NCI-H446 treated with DMSO at 0.1 percent for 48 hours (cell line): Measurements from ENCODE around the gene BGLAP.
"Not testable (repeated sequence)": the region's sequence is repeated elsewhere in the genome, so short reads cannot be mapped to it uniquely, and the experiment has no call there.

ENCODE experiments used
- DNase-seq: peaks from one replicate; lab custom pipeline; 2025; lab: John Stamatoyannopoulos, UW

Gene BGLAP

DNA sequence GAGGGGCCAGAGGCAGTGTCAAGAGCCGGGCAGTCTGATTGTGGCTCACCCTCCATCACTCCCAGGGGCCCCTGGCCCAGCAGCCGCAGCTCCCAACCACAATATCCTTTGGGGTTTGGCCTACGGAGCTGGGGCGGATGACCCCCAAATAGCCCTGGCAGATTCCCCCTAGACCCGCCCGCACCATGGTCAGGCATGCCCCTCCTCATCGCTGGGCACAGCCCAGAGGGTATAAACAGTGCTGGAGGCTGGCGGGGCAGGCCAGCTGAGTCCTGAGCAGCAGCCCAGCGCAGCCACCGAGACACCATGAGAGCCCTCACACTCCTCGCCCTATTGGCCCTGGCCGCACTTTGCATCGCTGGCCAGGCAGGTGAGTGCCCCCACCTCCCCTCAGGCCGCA lies at the start of gene BGLAP:
Gene BGLAP, plus strand, starts transcription at position 259 of the 400 bp plus-strand sequence. Its CDS starts 48 bp downstream, at position 307.
- no peak for DNase-seq

DNA sequence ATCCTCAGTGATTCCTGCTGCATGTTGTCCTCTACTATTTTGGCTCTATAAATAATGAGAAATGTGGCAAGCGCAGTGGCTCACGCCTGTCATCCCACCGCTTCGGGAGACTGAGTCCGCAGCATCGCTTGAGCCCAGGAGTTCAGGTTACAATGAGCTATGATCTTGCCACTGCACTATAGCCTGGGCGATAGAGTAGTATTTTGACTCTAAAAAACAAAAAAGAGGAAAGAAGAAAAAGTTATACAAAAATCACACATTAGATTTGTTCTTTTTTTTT lies 48.8 kb upstream of the BGLAP start:
- DNase-seq, result no peak

DNA sequence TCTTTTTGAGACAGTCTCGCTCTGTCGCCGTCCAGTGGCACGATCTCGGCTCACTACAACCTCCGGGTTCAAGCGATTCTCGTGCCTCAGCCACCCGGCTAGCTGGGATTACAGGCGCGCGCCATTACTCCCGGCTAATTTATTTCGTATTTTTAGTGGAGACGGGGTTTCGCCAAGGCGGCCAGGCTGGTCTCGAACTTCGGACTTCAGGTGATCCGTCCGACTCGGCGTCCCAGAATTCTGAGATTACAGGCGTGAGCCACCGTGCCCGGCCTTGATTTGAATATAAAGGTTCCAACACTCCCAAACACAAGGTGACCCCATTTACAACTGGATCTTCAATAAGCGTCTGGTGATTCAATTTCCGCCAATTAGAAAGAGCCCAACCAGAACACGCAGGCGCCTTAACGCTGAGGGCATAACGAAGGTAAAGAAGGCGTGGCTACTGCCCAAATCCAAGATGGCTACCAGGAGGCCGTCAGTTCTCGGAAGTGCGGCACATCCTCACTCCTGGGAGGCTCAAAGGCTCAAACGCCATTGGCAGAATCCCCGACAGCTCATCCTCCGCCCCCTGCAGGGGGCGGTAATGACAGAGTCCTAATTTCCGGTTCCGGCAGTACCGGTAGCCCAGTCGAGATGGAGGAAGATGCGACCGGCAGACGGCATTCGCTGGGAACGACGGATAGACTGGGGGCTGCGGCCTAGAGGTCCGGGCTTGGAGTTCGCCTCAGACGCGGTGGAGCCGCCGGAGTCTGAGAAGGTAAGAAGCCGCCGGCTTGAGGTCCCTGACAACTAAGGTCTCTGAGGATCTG lies 48.3 kb upstream of the BGLAP start, which contains the start of gene SLC25A44:
Gene SLC25A44, plus strand, starts transcription at position 617 of the 812 bp plus-strand sequence. CDS start 5,744 bp downstream, outside the sequence.
- DNase-seq, result peak; percentile 99

DNA sequence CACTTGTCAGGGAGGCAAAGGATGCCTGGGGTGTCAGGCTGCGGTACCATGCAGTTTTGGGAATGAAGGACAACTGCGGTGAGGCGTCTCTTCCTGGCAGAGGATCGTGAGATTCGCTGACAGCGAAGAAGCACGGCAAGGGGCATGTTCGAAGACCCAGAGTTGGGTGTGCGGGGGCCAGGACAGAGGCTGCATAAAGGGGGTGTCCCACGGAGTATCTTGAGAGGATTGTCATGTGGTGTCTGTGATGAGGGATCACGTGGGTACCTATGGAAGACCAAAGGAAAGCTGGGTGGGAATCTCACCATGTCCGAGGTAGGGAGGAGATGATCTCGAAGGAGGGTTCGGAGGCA lies 47.7 kb upstream of the BGLAP start:
- DNase-seq, result no peak

DNA sequence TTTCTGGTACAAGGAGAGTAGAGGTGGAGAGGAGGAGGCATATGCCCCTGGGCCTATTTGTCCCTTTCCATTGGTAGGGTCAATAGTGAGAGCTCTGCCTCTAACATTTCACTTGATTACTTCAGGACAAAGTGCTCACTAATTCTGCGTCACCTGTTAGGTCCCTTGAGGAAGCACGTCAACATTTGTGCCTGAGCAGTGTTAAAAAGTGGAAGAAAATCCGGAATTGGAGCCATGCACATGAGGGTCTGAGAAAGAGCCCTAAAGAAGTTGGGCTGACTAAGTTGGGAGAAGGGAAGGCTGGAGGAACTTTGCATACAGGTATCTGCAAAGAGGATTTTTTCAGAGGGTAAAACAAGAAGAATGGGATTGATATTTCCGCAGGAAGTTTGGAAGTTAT lies 46.1 kb upstream of the BGLAP start:
- DNase-seq, result no peak

DNA sequence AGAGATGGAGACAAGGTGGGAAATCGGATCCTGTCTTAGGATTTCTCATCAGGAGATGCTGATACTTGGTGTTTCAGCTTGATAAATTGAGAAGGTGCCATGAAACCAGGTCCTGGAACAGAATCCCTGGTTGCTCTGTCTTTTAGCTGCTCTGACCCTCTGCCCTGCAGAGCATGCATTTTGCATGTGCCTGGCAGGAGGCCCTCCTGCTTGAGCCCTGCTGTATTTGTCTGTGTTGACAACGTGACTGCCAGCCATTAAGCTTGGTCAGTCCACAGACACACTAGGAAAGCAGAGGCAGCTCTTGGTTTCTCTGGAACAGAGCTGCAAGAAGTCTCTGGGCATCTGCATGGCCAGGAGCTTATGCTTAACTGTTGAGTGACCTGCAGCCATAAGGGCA lies 45.5 kb upstream of the BGLAP start:
- no peak for DNase-seq

DNA sequence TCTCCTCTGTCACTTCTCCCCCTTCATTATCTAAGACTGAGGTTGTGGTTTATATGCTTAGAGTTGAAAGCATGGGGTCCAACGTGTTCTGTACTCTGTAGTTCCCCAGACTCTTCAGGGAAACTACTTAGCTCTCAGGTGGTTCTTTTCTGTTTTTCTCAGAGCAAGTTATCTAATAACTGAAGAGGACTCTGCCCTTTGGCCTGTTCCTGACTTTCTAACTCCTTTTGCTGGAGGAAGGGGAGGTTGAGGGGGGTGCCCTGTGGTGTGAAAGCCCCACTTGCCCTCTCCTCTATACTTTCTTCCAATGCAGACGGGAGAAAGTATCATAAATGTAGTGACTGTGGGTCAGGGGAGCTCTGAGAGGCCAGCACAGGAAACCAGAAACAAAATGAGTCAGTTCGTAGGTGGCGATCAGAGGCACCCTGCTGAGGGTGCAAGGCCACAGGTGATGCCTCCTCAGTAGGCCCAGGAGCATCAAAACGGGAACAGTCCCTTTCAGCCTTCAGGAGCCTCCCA lies 43.1 kb upstream of the BGLAP start:
- DNase-seq, result no peak

DNA sequence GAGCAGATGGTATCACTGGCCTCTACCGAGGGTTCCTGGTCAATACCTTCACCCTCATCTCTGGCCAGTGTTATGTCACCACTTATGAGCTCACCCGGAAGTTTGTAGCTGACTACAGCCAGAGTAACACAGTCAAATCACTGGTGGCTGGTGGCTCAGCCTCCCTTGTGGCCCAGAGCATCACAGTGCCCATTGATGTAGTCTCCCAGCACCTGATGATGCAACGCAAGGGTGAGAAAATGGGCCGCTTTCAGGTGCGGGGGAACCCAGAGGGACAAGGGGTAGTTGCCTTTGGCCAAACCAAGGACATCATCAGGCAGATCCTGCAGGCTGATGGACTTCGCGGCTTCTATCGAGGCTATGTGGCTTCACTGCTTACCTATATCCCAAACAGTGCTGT lies 41.9 kb upstream of the BGLAP start:
- no peak for DNase-seq

DNA sequence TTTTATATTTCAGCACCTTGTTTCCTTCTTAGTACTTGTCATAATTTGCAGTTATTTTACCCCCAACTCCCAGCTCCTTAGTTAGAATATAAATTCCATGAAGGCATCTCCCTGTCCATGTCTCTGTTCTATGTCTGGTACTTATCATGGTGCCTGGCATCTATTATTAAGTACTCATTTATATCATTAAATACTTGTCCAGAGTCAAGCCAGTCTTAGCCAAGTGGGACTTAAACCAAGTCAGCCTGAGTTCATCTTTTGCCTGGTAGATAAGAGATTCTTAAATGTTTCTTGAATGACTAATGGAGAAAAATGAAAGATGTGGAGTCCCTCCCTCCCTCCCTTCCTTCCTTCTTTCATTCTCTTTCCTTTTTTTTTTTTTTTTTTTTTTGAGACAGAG lies 38.7 kb upstream of the BGLAP start:
- no peak for DNase-seq

DNA sequence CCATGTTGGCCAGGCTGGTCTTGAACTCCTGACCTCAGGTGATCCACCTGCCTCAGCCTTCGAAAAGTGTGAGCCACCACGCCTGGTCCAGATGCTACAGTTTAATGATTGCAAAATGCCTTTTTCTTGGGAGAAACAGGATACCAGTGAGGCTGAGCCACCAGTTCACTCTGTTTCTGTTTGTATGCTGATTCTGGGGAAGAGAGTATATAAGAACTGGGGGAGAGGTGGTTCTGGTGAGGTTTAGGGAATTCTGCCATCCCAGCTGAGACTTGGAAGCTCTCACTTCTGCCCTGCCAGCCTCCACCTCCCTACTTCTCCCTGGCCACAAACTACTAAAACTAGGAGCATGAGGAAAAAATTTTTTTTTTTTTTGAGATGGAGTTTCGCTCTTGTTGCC lies 37.3 kb upstream of the BGLAP start:
- no peak for DNase-seq

DNA sequence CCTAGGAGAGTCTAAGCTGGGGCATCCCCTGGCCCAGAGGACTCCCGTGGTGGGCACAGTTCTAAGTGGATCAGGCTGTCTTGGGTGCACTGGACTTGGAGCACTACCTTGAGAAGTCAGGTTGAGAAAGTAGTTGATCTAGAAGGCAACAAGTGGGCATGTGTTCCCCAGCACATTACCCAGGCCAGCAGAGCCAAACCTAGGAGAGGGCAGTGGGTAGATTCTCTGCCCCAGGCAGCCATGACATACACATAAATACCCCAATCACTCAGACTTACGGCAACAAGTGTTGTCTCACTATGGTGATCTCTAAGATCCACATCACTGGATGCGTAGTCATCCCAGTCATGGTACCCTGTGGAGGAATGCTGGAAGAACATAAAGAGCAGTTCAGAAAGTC lies 30.7 kb upstream of the BGLAP start:
- DNase-seq, result no peak

DNA sequence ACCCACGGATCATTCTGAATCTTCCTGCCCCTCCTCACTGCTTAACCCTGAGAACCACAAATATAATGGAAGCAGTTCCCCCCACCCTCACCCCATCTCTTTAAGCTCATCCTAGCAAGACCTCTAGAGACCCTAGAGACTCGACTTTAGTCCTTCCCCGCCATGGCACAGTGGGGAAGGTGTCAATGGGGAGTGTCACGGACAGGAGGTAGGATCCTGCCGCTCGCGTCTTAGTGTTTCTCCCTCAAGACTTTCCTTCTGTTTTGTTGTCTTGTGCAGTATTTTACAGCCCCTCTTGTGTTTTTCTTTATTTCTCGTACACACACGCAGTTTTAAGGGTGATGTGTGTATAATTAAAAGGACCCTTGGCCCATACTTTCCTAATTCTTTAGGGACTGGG lies 29.9 kb upstream of the BGLAP start:
- DNase-seq, result no peak

DNA sequence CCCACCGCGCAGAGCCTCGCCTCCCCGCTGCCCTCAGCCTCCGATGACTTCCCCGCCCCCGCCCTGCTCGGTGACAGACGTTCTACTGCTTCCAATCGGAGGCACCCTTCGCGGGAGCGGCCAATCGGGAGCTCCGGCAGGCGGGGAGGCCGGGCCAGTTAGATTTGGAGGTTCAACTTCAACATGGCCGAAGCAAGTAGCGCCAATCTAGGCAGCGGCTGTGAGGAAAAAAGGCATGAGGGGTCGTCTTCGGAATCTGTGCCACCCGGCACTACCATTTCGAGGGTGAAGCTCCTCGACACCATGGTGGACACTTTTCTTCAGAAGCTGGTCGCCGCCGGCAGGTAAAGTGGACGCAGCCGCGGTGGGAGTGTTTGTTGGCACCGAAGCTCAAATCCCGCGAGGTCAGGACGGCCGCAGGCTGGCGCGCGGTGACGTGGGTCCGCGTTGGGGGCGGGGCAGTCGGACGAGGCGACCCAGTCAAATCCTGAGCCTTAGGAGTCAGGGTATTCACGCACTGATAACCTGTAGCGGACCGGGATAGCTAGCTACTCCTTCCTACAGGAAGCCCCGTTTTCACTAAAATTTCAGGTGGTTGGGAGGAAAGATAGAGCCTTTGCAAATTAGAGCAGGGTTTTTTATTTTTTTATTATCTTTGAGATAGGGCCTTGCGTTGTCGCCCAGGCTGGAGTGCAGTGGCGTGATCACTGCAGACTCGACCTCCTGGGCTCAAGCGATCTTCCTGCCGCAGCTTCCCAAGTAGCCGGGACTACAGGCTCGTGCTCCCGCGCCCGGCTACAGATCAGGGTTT lies 28.9 kb upstream of the BGLAP start, which contains the start of gene PMF1:
Gene PMF1, plus strand, starts transcription at position 175 of the 811 bp plus-strand sequence. Its CDS starts 9 bp downstream, at position 184.
- peak; percentile 96 for DNase-seq

DNA sequence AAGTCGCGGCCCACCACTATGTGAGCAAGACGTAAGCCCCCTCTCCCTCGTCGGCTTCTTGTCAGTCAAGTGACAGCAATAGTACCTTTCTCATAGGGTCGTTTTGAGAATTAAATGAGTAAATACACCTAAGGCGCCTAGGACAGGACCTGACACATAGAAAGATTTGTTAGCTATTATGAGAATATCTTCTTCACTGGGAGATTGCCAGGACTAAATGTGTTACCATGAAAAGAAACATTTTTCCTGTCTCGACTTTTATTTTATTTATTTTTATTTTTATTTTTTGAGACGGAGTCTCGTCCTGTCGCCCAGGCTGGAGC lies 28.4 kb upstream of the BGLAP start:
- no peak for DNase-seq

DNA sequence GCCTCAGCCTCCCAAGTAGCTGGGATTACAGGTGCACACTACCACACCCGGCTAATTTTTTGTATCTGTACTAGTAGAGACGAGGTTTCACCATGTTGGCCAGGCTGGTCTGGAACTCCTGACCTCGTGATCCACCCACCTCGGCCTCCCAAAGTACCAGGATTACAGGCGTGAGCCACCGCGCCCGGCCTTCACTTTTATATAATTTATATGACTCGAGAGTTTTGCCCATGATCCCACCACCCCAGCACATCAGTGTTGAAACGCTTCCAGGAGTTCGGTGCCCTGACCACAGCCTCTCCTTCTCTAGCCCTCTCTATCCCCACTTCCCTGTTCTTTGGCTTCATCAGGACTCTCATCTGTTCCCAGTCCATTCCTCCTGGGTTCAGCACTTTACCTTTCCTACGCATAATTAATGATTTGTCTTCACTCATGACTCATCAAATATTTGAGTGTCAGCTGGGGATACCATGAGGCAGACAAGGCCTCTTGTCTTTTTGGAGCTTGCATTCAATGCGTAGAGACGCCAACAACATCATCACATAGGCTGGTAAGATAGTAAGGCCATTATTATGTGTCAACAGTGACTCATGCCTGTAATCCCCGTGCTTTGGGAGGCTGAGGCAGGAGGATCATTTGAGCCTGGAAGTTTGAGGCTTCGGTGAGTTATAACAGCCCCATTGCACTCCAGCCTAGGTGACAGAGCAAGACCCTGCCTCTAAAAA lies 27.8 kb upstream of the BGLAP start:
- DNase-seq, result peak; percentile 17

DNA sequence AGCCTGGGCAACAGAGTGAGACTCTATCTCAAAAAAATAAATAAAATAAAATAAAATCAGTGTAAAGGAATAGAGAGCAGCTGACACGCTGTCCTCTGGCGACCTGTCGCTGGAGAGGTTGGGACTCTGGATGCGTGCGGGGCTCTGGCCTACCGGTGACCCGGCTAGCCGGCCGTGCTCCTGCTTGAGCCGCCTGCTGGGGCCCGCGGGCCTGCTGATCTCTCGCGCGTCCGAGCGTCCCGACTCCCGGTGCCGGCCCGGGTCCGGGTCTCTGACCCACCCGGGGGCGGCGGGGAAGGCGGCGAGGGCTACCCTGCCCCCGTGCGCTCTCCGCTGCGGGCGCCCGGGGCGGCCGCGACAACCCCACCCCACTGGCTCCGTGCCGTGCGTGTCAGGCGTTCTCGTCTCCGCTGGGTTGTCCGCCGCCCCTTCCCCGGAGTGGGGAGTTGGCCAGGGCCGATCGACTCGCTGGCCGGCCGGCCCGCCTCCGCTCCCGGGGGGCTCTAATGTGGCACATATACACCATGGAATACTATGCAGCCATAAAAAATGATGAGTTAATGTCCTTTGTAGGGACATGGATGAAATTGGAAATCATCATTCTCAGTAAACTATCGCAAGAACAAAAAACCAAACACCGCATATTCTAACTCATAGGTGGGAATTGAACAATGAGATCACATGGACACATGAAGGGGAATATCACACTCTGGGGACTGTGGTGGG lies 25.5 kb upstream of the BGLAP start:
- DNase-seq, result not testable (repeated sequence)

DNA sequence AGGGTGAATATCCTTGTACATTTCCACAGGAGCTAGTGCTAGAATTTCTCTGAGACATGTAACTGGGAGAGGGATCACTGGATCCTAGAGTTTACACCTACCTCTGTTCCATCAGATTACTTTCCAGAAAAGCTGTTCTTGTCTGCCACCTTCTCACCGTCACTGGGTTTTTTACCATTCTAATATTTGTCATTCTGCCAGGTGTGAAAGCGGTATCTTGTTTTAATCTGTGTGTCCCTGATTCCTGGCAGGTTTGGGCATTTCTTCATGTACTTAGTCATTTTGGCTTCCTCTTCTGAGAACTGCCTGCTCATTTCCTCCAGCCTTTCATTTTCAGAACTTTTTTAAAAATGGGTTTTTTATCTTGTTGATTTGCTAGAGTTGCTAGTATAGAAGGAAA lies 24.1 kb upstream of the BGLAP start:
- no peak for DNase-seq

DNA sequence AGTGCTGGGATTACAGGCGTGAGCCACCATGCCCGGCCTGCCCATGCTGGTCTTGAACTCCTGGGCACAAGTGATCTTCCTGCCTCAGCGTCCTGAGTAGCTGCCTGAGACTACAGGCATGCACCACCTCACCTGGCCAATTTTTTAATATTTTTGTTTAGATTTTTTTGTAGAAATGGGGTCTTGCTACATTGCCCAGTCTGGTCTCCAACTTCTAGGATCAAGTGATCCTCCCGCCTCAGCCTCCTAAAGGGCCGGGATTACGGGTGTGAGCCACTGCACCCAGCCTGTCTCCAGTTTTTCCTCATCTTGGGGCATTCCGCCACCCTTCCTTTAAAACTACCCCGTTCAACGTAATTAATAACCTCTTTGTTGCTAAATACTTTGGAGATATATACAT lies 21.8 kb upstream of the BGLAP start:
- DNase-seq, result no peak

DNA sequence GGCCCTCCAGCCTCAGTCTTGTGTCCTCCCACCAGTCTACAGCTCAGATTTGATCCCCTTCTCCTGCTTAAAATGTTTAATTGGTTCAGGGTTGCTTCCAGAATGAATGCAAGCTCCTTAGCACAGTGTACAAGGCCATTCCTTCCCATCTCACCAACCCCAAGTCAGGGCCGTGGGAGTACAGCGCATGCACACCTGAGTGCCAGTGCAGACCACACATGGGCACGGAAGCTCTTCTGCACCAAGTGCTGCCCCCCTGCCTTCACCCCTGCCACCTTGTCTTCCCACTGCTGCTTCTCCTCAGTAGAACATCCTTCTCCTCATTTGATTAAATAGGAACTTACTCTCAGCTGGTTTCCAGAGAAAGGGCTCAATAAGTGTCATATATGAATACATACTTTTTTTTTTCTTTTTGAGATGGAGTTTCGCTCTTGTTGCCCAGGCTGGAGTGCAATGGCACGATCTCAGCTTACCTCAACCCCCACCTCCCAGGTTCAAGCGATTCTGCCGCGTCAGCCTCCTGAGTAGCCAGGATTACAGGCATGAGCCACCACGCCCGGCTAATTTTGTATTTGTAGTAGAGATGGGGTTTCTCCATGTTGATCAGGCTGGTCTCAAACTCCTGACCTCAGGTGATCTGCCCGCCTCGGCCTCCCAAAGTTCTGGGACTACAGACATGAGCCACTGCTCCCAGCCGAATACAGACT lies 19.8 kb upstream of the BGLAP start:
- DNase-seq, result no peak

DNA sequence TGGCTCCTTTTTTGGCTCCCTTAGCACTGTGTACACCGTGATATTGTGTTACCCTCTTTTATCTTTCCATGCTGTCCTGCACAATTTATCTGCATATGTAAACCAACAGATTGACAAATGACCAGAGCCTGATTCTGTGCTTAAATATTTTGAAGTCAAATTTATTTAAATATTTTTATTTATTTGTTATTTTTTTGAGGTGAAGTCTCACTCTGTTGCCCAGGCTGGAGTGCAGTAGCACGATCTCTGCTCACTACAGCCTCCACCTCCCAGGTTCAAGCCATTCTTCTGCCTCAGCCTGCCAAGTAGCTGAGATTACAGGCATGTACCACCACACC lies 16.3 kb upstream of the BGLAP start:
- no peak for DNase-seq

DNA sequence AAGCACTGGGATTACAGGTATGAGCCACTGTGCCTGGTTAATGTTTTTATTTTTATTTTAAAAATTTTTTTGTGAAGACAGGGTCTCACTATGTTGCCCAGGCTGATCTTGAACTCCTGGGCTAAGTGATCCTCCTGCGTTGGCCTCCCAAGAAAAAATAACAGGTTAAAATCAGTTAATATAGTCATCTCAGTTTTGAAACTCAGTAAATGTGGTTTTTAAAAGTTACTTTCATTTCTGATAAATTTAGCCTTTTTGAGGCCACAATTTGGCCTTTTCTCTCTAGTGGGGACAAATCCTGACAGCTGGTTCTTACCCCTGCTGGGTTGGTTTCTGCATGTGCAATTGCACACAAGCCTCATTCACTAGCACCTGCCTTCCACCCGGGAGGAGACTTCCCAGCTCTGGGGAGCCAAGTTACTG lies 15.9 kb upstream of the BGLAP start:
- DNase-seq, result no peak
